Spleen (tissue), 11 donors: ENCODE results near the gene IL18BP. TPM values are rescaled to one million over a fixed set of nuclear protein-coding genes. Genes with fewer than 3 reads are reported as not detected.

Source experiments
- DNase-seq: peaks from one replicate; pipeline ENCODE4 v3.0.0-alpha.2; 2020
- H3K27ac ChIP-seq, 8 donors: fragments of 200-600 bp; sonication (generic) in 7 of 8; 1 replicate in 4 of 8; 2 replicates in 4 of 8; pipeline versions ENCODE4 v1.5.0 to v1.8.0; 2016 to 2021; ENCODE audit warnings: inconsistent platforms in 4 of 8, mild to moderate bottlenecking in 4 of 8, moderate library complexity in 1 of 8
- H3K27me3 ChIP-seq, 7 donors: fragments of 200-600 bp; sonication (generic) in 6 of 7; replicated peaks in 1 of 7; 1 replicate in 4 of 7; 2 replicates in 3 of 7; pipeline versions ENCODE4 v1.5.0 to v1.8.0; 2016 to 2021; ENCODE audit warnings: inconsistent platforms in 3 of 7, mild to moderate bottlenecking in 1 of 7
- H3K36me3 ChIP-seq, 6 donors: fragments of 200-600 bp; sonication (generic) in 5 of 6; 1 replicate in 4 of 6; 2 replicates in 2 of 6; pipeline versions ENCODE4 v1.5.0 to v1.8.0; 2016 to 2021; ENCODE audit warnings: inconsistent platforms in 2 of 6
- H3K4me1 ChIP-seq, 6 donors: fragments of 200-600 bp; sonication (generic) in 5 of 6; 1 replicate in 3 of 6; 2 replicates in 3 of 6; pipeline versions ENCODE4 v1.5.0 to v1.8.0; 2016 to 2021; ENCODE audit warnings: inconsistent platforms in 3 of 6
- H3K4me3 ChIP-seq, 8 donors: fragments of 200-600 bp; sonication (generic) in 7 of 8; 1 replicate in 4 of 8; 2 replicates in 4 of 8; pipeline versions ENCODE4 v1.5.0 to v1.8.0; 2016 to 2021; ENCODE audit warnings: inconsistent platforms in 4 of 8, mild to moderate bottlenecking in 4 of 8, moderate library complexity in 2 of 8
- H3K9me3 ChIP-seq, 8 donors: fragments of 200-600 bp; sonication (generic) in 7 of 8; 1 replicate in 4 of 8; 2 replicates in 4 of 8; pipeline versions ENCODE4 v1.5.0 to v1.8.0; 2016 to 2021; ENCODE audit warnings: inconsistent platforms in 4 of 8
- POLR2A ChIP-seq, 3 donors: fragments of 450-650 bp; IDR thresholded peaks; one replicate each; pipeline ENCODE4 v1.5.1; 2017; ENCODE audit warnings: antibody characterized with exemption in 3 of 3, mild to moderate bottlenecking in 1 of 3
- POLR2AphosphoS5 ChIP-seq, 3 donors: sonication (generic); formaldehyde crosslinking; IDR thresholded peaks; one replicate each; pipeline ENCODE4 v1.5.1; 2017; ENCODE audit warnings: antibody characterized with exemption in 3 of 3
- WGBS, 5 donors: extraction: QIAGEN DNeasy Blood & Tissue Kit in 3 of 5; methylation state at CpG; one replicate each; pipeline versions ENCODE4 v1.1.5 to v1.1.7; 2013 to 2018; 5-methylcytosine and 5-hydroxymethylcytosine counted together
- intact Hi-C: fragments of 100-400 bp; cut with DNase I; formaldehyde crosslinking; loops from one replicate; pipeline ENCODE4 v1.15.0; 2023; ENCODE audit warnings: low total_unique reads
- polyA plus RNA-seq, 3 donors: library from polyadenylated mRNA; stranded (reverse); fragments of 200-250 nt; gene quantifications; one replicate each; pipeline ENCODE4 v1.2.1, GENCODE V29; 2013
- total RNA-seq, 7 donors: library from RNA; depleted of rRNA in 3 of 7; stranded (reverse); fragments of >200 nt in 3 of 7; fragmentation: NEBNext Ultra II Directional in 4 of 7; extraction: Animal tissue kit (Norgen Biotek cat#: 25700) in 4 of 7; gene quantifications; one replicate each; pipeline versions ENCODE4 v1.1.0 to v1.2.1, GENCODE V29; 2016 to 2021
- TF ChIP-seq, protein P1 (sequence below), 11 experiments: fragments of 200-600 bp in 7 of 11; fragments of 450-650 bp in 4 of 11; sonication (generic) in 4 of 11; IDR thresholded peaks in 8 of 11; conservative IDR thresholded peaks in 3 of 11; 1 replicate in 7 of 11; 2 replicates in 4 of 11; pipeline versions ENCODE4 v1.4.0 to v1.8.0; 2016 to 2021; ENCODE audit warnings: antibody characterized with exemption in 11 of 11, inconsistent platforms in 4 of 11, mild to moderate bottlenecking in 1 of 11
- donor health status: healthy with polysubstance abuse.
- donor health status: DM: no; HTN: no; CAD: no; lungs with moderate emphysema.
- donor health status: DM: no; HTN: no; CAD: no.
- donor health status: Bipolar disorder and iron deficiency.
- donor health status: healthy.
- donor health status: DM: no; HTN: no; CAD: no.
- donor health status: DM: yes; HTN: yes; CAD: no.

Gene IL18BP
- total and polyA plus RNA-seq, 10 donors, result 13.8 to 84.2 (median 46.7) TPM

DNA sequence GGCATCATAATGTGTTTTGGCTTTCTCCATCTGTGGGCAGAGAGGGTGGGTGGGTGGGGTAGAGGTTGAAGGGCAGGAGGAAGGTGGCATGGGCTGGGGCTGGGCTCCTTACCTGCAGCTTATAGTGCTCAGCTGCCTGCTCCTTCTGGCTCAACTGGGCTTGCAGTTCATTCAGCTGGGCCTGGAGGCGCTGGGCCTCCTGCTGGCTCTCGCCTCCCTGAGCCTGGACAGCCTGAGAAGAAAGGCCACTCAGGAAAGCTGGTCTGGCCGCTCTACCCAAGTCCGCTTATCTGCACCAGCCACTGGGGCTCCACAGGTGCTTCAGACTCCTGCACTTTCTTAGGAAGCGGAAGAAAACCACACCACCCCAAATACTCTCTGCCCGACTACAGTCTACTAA lies 10.4 kb downstream of the IL18BP start:
- intact Hi-C loops, result no loop called here
- peaks cover 10 to 100% (median 100%) of the 10 kb centered on the region in 6 donors for H3K36me3 ChIP-seq
- 95 to 98% (median 96%) methylated on average over 6 of the region's 6 CpGs for WGBS, 5 donors
- no peak for DNase-seq
- no peak overlapping the region for H3K4me3 ChIP-seq
- H3K27me3 ChIP-seq, result no peaks in the 10 kb centered on the region
- TF ChIP-seq POLR2AphosphoS5 (IDR thresholded peaks at IDR 0.05), result peak in 1 of 3 donors; percentile 36
- no peak for TF ChIP-seq POLR2A (IDR thresholded peaks at IDR 0.05)
- no peak overlapping the region for H3K27ac ChIP-seq
- peaks cover 0 to 40% (median 16%) of the 10 kb centered on the region in 6 donors for H3K4me1 ChIP-seq
- H3K9me3 ChIP-seq, result no peaks in the 10 kb centered on the region

DNA sequence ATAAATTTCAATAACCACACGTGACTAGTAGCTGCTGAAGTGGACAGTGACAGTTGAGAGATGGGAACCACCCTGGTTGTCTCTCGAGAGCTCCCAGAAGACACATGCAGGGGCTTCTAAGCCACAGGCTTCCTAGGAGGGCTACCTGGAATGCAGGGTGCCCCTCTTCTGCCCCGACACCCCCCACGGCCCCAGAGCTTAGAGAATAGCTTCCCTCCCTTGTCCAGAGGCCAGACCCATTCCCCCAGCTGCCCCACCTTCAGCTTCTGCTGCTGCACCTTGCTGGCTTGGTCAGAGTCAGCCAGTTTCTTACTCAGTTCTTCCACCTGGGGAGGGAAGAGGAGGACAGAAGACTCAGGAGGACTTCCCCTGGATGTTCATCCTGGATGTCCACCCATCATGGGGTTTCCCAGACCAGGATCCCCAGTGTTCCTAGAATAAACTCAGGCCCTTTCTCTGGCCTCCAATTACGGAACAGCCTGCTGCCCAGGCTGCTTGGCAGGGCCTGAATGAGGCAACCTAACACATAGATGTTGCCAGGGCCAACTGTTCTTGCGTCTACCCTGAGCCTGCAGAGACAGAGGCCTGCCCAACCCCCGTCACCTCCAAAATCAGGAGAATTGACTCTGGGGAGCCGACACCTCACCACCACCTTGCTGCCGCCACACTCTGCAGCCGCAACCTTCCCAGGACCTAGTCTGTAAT lies 12.0 kb downstream of the IL18BP start:
- H3K36me3 ChIP-seq, result peaks cover 10 to 100% (median 100%) of the 10 kb centered on the region in 6 donors

DNA sequence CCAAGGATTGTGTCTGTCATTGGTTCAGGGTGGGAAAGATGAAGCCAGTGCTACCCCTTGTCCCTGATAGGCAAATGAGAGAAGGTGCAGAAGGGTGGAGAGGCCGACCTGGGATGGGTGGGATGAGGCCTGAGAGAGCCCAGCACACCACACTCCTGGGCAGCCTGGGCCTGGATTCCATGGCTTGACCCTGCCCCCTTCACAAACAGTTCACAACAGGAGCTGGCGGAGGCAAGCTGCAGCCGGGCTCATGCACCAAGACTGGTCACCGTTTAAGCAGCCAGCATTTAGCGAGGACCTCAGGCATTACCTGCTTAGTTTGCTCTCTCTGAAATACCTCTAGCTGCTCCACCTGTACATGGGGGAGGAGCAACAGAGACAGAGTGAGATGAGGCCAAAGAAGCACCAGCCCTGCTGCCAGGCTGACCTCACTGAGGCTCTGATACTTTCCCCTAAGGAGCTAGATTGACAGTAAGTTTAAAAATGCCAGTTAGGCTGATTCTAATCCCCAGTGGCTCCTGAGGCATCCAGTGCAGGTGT lies 13.5 kb downstream of the IL18BP start:
- intact Hi-C loops, result no loop called here
- no peak for DNase-seq
- H3K4me1 ChIP-seq, result peaks cover 0 to 16% (median 3%) of the 10 kb centered on the region in 6 donors
- TF ChIP-seq, protein P1, sequence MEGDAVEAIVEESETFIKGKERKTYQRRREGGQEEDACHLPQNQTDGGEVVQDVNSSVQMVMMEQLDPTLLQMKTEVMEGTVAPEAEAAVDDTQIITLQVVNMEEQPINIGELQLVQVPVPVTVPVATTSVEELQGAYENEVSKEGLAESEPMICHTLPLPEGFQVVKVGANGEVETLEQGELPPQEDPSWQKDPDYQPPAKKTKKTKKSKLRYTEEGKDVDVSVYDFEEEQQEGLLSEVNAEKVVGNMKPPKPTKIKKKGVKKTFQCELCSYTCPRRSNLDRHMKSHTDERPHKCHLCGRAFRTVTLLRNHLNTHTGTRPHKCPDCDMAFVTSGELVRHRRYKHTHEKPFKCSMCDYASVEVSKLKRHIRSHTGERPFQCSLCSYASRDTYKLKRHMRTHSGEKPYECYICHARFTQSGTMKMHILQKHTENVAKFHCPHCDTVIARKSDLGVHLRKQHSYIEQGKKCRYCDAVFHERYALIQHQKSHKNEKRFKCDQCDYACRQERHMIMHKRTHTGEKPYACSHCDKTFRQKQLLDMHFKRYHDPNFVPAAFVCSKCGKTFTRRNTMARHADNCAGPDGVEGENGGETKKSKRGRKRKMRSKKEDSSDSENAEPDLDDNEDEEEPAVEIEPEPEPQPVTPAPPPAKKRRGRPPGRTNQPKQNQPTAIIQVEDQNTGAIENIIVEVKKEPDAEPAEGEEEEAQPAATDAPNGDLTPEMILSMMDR (IDR thresholded peaks at IDR 0.05 in 8 of 11, conservative IDR thresholded peaks at IDR 0.05 in 3 of 11), result no peak
- TF ChIP-seq POLR2AphosphoS5 (IDR thresholded peaks at IDR 0.05), result peak in 1 of 3 donors; percentile 43
- 81 to 93% (median 90%) methylated on average over 4 to 5 of the region's 5 CpGs for WGBS, 5 donors
- H3K27ac ChIP-seq, result peak overlapping the region in 1 of 8 donors; percentile 6
- H3K27me3 ChIP-seq, result no peaks in the 10 kb centered on the region
- H3K36me3 ChIP-seq, result peaks cover 6 to 100% (median 100%) of the 10 kb centered on the region in 6 donors
- no peaks in the 10 kb centered on the region for H3K9me3 ChIP-seq
- no peak overlapping the region for H3K4me3 ChIP-seq

More for the DNA sequence above, 12.0 kb downstream of the IL18BP start:
- Histone ChIP-seq H3K4me3 (no peak overlapping the region), H3K4me1 (peaks cover 0 to 24% (median 5%) of the 10 kb centered on the region in 6 donors), H3K9me3 (no peaks in the 10 kb centered on the region), H3K27ac (peak overlapping the region in 1 of 8 donors; percentile 6), H3K27me3 (no peaks in the 10 kb centered on the region)
- WGBS, 5 donors, result 88 to 97% (median 90%) methylated on average over 10 of the region's 10 CpGs
- intact Hi-C loops, result no loop called here
- TF ChIP-seq POLR2AphosphoS5 (IDR thresholded peaks at IDR 0.05), result no peak
- no peak for TF ChIP-seq POLR2A (IDR thresholded peaks at IDR 0.05)
- TF ChIP-seq, protein P1 (IDR thresholded peaks at IDR 0.05 in 8 of 11, conservative IDR thresholded peaks at IDR 0.05 in 3 of 11), result no peak
- no peak for DNase-seq

- DNase-seq, result no peak
- Histone ChIP-seq H3K27ac (peak overlapping the region in 1 of 8 donors; percentile 6), H3K4me3 (no peak overlapping the region), H3K36me3 (peaks cover 7 to 100% (median 100%) of the 10 kb centered on the region in 6 donors), H3K27me3 (no peaks in the 10 kb centered on the region), H3K9me3 (no peaks in the 10 kb centered on the region), H3K4me1 (peaks cover 0 to 14% (median 0%) of the 10 kb centered on the region in 6 donors)
- TF ChIP-seq POLR2A (IDR thresholded peaks at IDR 0.05) (no peak), POLR2AphosphoS5 (IDR thresholded peaks at IDR 0.05) (peak in 2 of 3 donors; percentile 19 to 65)
- intact Hi-C loops, result no loop called here
- WGBS, 5 donors, result 88 to 94% (median 91%) methylated on average over 29 to 33 of the region's 33 CpGs
Observed at GRCh38 chr11:72012897-72013721, 14.4 kb downstream of the IL18BP start.
